Measurements from ENCODE around the gene ZMYM5. TPM values are rescaled to one million over a fixed set of nuclear protein-coding genes. Genes with fewer than 3 reads are reported as not detected.

Gene ZMYM5
- total RNA-seq, 4 donors from 2014 or later = 21.5 to 27.8 (median 24.7) TPM

- Histone ChIP-seq H3K36me3 (no peaks in the 10 kb centered on the region), H3K27me3 (no peaks in the 10 kb centered on the region), H3K27ac (no peak overlapping the region), H3K4me1 (no peaks in the 10 kb centered on the region), H3K4me3 (replicated peaks in 1 of 3) (no peak overlapping the region), H3K9me3 (no peaks in the 10 kb centered on the region)
- DNase-seq = no peak
- 87 to 89% methylated on average over 4 of the region's 4 CpGs for WGBS, 2 donors
- intact Hi-C loops (cut with DNase I) = no loop called here
- no peak for TF ChIP-seq CTCF (IDR thresholded peaks at IDR 0.05)
Observed at GRCh38 chr13:19810151-19810550, 53.3 kb downstream of the ZMYM5 start.

- no peaks in the 10 kb centered on the region for H3K4me1 ChIP-seq
- no peaks in the 10 kb centered on the region for H3K36me3 ChIP-seq
- no peak overlapping the region for H3K27ac ChIP-seq
- H3K4me3 ChIP-seq (replicated peaks in 1 of 3) = no peak overlapping the region
- no peak for TF ChIP-seq POLR2A (IDR thresholded peaks at IDR 0.05)
- no peak for DNase-seq
- no peaks in the 10 kb centered on the region for H3K27me3 ChIP-seq
- no peaks in the 10 kb centered on the region for H3K9me3 ChIP-seq
- WGBS, 2 donors = 83 to 85% methylated on average over 4 of the region's 4 CpGs
- intact Hi-C loops (cut with DNase I) = no loop called here
Observed at GRCh38 chr13:19805765-19806164, 57.7 kb downstream of the ZMYM5 start.

- H3K27ac ChIP-seq = no peak overlapping the region
- no peak overlapping the region for H3K4me3 ChIP-seq (replicated peaks in 1 of 3)
- no peaks in the 10 kb centered on the region for H3K9me3 ChIP-seq
- H3K4me1 ChIP-seq = peaks cover 5 to 7% of the 10 kb centered on the region in 2 donors
- no peaks in the 10 kb centered on the region for H3K36me3 ChIP-seq
- TF ChIP-seq POLR2A (IDR thresholded peaks at IDR 0.05) (no peak), CTCF (IDR thresholded peaks at IDR 0.05) (no peak)
- no peaks in the 10 kb centered on the region for H3K27me3 ChIP-seq
- no peak for DNase-seq
- intact Hi-C loops (cut with DNase I) = no loop called here
- WGBS, 2 donors = 94 to 97% methylated on average over 7 of the region's 7 CpGs
Observed at GRCh38 chr13:19795956-19796355, 67.5 kb downstream of the ZMYM5 start.

GRCh38 chr13:19794631-19795030 lies 68.8 kb downstream of the ZMYM5 start:
- no peak for TF ChIP-seq POLR2A (IDR thresholded peaks at IDR 0.05)
- TF ChIP-seq CTCF (IDR thresholded peaks at IDR 0.05) = no peak
- no peak overlapping the region for H3K4me3 ChIP-seq (replicated peaks in 1 of 3)
- 56 to 61% methylated on average over 4 of the region's 4 CpGs for WGBS, 2 donors
- peak; percentile 57 to 63 for DNase-seq
- intact Hi-C loops (cut with DNase I) = no loop called here
- peak overlapping the region; percentile 55 to 88 (median 60) for H3K27ac ChIP-seq
- H3K27me3 ChIP-seq = no peaks in the 10 kb centered on the region
- peaks cover 5 to 7% of the 10 kb centered on the region in 2 donors for H3K4me1 ChIP-seq
- no peaks in the 10 kb centered on the region for H3K9me3 ChIP-seq
- no peaks in the 10 kb centered on the region for H3K36me3 ChIP-seq

- no peaks in the 10 kb centered on the region for H3K27me3 ChIP-seq
- no peak for DNase-seq
- intact Hi-C loops (cut with DNase I) = no loop called here
- TF ChIP-seq POLR2A (IDR thresholded peaks at IDR 0.05) = no peak
- no peak for TF ChIP-seq CTCF (IDR thresholded peaks at IDR 0.05)
- WGBS, 2 donors = 93 to 97% methylated on average over 7 of the region's 7 CpGs
- no peak overlapping the region for H3K27ac ChIP-seq
- H3K4me1 ChIP-seq = peaks cover 5 to 7% of the 10 kb centered on the region in 2 donors
- H3K9me3 ChIP-seq = no peaks in the 10 kb centered on the region
- no peak overlapping the region for H3K4me3 ChIP-seq (replicated peaks in 1 of 3)
- no peaks in the 10 kb centered on the region for H3K36me3 ChIP-seq
Observed at GRCh38 chr13:19791953-19792537, 71.4 kb downstream of the ZMYM5 start.

All from thyroid gland (tissue), 4 donors.